KMS-11 (cell line): Measurements from ENCODE around the gene EPN3.

Experiments
- H2AFZ ChIP-seq: fragments of 200-600 bp; sonication (generic); 2 replicates; pipeline ENCODE4 v1.6.1; 2016; ENCODE audit warnings: antibody characterized with exemption, mixed run types, low read depth
- H3K27ac ChIP-seq: fragments of 200-600 bp; sonication (generic); 2 replicates; pipeline ENCODE4 v1.6.1; 2016; ENCODE audit warnings: mild to moderate bottlenecking, mixed run types
- H3K27me3 ChIP-seq: fragments of 200-600 bp; sonication (generic); 2 replicates; pipeline ENCODE4 v1.6.1; 2017; ENCODE audit warnings: mild to moderate bottlenecking, low read depth, mixed run types, moderate library complexity; ENCODE audit not compliant: insufficient read depth
- H3K36me3 ChIP-seq: fragments of 200-600 bp; sonication (generic); 2 replicates; pipeline ENCODE4 v1.6.1; 2017; ENCODE audit warnings: mild to moderate bottlenecking, mixed run types; ENCODE audit not compliant: insufficient read depth
- H3K4me1 ChIP-seq: fragments of 200-600 bp; sonication (generic); 2 replicates; pipeline ENCODE4 v1.6.1; 2016; ENCODE audit warnings: mild to moderate bottlenecking, low read depth, mixed run types; ENCODE audit not compliant: poor library complexity, severe bottlenecking
- H3K4me2 ChIP-seq: fragments of 200-600 bp; sonication (generic); 2 replicates; pipeline ENCODE4 v1.7.0; 2016; ENCODE audit warnings: mild to moderate bottlenecking, mixed run types
- H3K4me3 ChIP-seq: fragments of 200-600 bp; sonication (generic); IDR thresholded peaks from 2 replicates; pipeline ENCODE4 v1.6.1; 2017; ENCODE audit warnings: low read depth, low read length, mixed read lengths; ENCODE audit not compliant: insufficient read depth
- H3K79me2 ChIP-seq: fragments of 200-600 bp; sonication (generic); 2 replicates; pipeline ENCODE4 v1.6.1; 2016; ENCODE audit warnings: low read depth, mixed run types; ENCODE audit not compliant: insufficient read depth
- H3K9ac ChIP-seq: fragments of 200-600 bp; sonication (generic); 2 replicates; pipeline ENCODE4 v1.6.1; 2016; ENCODE audit warnings: mild to moderate bottlenecking, mixed run types
- H4K20me1 ChIP-seq: fragments of 200-600 bp; sonication (generic); 2 replicates; pipeline ENCODE4 v1.6.1; 2016; ENCODE audit warnings: mild to moderate bottlenecking, mixed run types; ENCODE audit not compliant: insufficient read depth
- TF ChIP-seq, protein P1 (sequence below): fragments of 200-600 bp; sonication (generic); conservative IDR thresholded peaks from 2 replicates; pipeline ENCODE4 v1.6.1; 2017; ENCODE audit warnings: low read depth, mild to moderate bottlenecking, antibody characterized with exemption, low read length, moderate library complexity, mixed read lengths

Gene EPN3

GRCh38 chr17:50535407-50535806 lies 2.9 kb downstream of the EPN3 start:
- Histone ChIP-seq H3K27me3 (peaks cover 74% of the 10 kb centered on the region), H3K4me3 (no peak overlapping the region), H3K9ac (no peak overlapping the region), H3K4me1 (no peaks in the 10 kb centered on the region), H4K20me1 (no peaks in the 10 kb centered on the region), H3K79me2 (no peaks in the 10 kb centered on the region), H3K4me2 (no peak overlapping the region), H3K36me3 (no peaks in the 10 kb centered on the region), H3K27ac (no peak overlapping the region), H2AFZ (no peak overlapping the region)
- TF ChIP-seq, protein P1, sequence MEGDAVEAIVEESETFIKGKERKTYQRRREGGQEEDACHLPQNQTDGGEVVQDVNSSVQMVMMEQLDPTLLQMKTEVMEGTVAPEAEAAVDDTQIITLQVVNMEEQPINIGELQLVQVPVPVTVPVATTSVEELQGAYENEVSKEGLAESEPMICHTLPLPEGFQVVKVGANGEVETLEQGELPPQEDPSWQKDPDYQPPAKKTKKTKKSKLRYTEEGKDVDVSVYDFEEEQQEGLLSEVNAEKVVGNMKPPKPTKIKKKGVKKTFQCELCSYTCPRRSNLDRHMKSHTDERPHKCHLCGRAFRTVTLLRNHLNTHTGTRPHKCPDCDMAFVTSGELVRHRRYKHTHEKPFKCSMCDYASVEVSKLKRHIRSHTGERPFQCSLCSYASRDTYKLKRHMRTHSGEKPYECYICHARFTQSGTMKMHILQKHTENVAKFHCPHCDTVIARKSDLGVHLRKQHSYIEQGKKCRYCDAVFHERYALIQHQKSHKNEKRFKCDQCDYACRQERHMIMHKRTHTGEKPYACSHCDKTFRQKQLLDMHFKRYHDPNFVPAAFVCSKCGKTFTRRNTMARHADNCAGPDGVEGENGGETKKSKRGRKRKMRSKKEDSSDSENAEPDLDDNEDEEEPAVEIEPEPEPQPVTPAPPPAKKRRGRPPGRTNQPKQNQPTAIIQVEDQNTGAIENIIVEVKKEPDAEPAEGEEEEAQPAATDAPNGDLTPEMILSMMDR = no peak

DNA sequence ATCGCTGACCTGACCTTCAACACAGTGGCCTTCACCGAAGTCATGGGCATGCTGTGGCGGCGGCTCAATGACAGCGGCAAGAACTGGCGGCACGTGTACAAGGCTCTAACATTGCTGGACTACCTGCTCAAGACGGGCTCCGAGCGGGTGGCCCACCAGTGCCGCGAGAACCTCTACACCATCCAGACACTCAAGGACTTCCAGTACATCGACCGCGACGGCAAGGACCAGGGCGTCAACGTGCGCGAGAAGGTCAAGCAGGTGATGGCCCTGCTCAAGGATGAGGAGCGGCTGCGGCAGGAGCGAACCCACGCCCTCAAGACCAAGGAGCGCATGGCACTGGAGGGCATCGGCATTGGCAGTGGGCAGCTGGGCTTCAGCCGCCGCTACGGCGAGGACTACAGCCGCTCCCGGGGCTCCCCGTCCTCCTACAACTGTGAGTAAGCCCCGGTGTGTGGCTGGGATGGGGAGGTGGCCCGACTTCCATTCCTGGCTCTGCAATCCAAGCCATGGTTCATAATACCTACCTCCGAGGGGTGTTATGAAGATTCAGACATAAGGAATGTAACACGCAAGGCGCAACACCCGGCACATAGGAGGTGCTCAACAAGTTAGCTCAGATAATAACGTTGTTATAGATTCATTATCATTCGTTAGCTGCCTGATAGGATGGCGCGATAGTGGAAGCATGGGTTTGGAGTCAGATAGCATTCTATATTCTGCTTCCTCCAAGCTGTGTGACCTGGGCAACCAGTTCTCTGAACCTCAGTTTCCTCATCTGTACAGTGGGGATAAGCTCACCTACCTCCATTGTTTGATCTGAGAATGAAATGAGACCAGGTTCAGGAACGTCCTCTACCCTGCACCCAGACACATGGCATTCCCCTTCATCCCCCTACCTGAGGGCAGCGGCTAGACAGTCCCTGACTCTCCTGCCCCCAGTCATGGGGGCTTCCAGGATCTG lies 4.4 kb downstream of the EPN3 start:
- no peak overlapping the region for H3K4me3 ChIP-seq
- no peaks in the 10 kb centered on the region for H3K36me3 ChIP-seq
- no peak overlapping the region for H3K9ac ChIP-seq
- no peaks in the 10 kb centered on the region for H3K79me2 ChIP-seq
- no peak overlapping the region for H3K27ac ChIP-seq
- peaks cover 59% of the 10 kb centered on the region for H3K27me3 ChIP-seq
- no peaks in the 10 kb centered on the region for H4K20me1 ChIP-seq
- no peaks in the 10 kb centered on the region for H3K4me1 ChIP-seq
- TF ChIP-seq, protein P1 = no peak
- H3K4me2 ChIP-seq = no peak overlapping the region
- H2AFZ ChIP-seq = no peak overlapping the region

DNA sequence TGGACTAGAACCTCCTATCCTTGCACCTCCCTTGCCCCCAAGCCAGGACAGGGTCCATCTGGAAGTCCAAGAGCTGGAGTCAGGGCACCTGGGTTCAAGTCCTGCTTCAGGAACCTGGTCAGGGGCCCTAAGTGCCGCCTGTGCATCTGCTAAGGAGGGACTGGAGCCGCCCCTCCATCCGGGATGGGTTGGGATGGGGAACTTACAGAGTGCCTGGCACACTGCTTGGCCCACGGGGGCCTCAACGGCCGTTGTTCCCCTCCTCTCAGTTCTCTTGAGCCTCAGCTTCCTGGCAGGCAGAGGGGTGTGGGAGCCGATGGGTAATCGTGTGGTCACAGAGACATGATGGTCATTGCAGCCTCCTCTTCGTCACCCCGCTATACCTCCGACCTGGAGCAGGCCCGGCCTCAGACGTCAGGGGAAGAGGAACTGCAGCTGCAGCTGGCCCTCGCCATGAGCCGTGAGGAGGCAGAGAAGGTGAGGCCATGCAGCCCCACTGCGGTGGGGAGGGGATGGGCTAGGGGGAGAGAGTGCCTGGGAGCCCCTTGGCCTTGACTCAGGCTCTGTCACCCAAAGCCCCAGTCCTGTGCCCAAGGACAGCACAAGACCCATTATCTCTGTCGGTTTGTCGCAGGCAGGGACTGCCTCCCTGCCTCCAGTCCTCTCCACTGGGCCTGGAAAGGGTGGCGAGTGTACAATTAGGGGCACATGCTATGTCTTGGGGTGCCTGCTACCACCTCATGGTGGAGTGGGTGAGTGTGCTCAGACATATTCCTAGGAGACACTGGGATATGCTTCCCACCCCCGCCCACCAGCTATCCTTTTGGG lies 5.4 kb downstream of the EPN3 start:
- Histone ChIP-seq H3K27me3 (peaks cover 51% of the 10 kb centered on the region), H4K20me1 (no peaks in the 10 kb centered on the region), H3K9ac (no peak overlapping the region), H3K27ac (no peak overlapping the region), H3K4me3 (no peak overlapping the region), H3K79me2 (no peaks in the 10 kb centered on the region), H2AFZ (no peak overlapping the region), H3K4me2 (no peak overlapping the region), H3K36me3 (no peaks in the 10 kb centered on the region), H3K4me1 (peaks cover 5% of the 10 kb centered on the region)
- TF ChIP-seq, protein P1 = no peak

- TF ChIP-seq, protein P1 = no peak
- Histone ChIP-seq H3K4me3 (no peak overlapping the region), H4K20me1 (no peaks in the 10 kb centered on the region), H3K4me1 (peaks cover 5% of the 10 kb centered on the region), H3K4me2 (no peak overlapping the region), H3K27ac (no peak overlapping the region), H3K9ac (no peak overlapping the region), H3K79me2 (no peaks in the 10 kb centered on the region), H3K27me3 (peaks cover 44% of the 10 kb centered on the region), H2AFZ (no peak overlapping the region), H3K36me3 (no peaks in the 10 kb centered on the region)
Observed at GRCh38 chr17:50538549-50539410, 6.2 kb downstream of the EPN3 start.
